Type B pancreatic cell (in vitro differentiated cells): ENCODE data around the gene C10orf105. TPM values are rescaled to one million over a fixed set of nuclear protein-coding genes. Genes with fewer than 3 reads are reported as not detected.

Experiments used
- DNase-seq: peaks from one replicate; pipeline ENCODE4 v3.0.0; 2021; ENCODE audit warnings: mixed read lengths; ENCODE audit not compliant: unreplicated experiment; ENCODE audit errors: extremely low spot score
- H3K27ac Mint-ChIP-seq: 2 replicates; pipeline ENCODE4 v1.8.0; 2021; ENCODE audit warnings: mild to moderate bottlenecking, mixed read lengths
- H3K27me3 Mint-ChIP-seq: 2 replicates; pipeline ENCODE4 v1.8.0; 2021; ENCODE audit warnings: mixed read lengths
- H3K36me3 Mint-ChIP-seq: 2 replicates; pipeline ENCODE4 v1.8.0; 2021; ENCODE audit warnings: mixed read lengths
- H3K4me1 Mint-ChIP-seq: one replicate; pipeline ENCODE4 v1.8.0; 2021; ENCODE audit warnings: mixed read lengths; ENCODE audit not compliant: unreplicated experiment
- H3K4me3 Mint-ChIP-seq: 2 replicates; pipeline ENCODE4 v1.8.0; 2021; ENCODE audit warnings: mild to moderate bottlenecking, mixed read lengths
- H3K9me3 Mint-ChIP-seq: 2 replicates; pipeline ENCODE4 v1.8.0; 2021; ENCODE audit warnings: mixed read lengths
- total RNA-seq: library from RNA; stranded (reverse); gene quantifications from 2 replicates; pipeline ENCODE4 v1.2.1, GENCODE V29; 2021; ENCODE audit warnings: low replicate concordance
- TF ChIP-seq, protein P1 (sequence below): fragments of 200-600 bp; sonication (generic); conservative IDR thresholded peaks from 2 replicates; pipeline ENCODE4 v1.5.0; 2021; ENCODE audit warnings: antibody characterized with exemption, mild to moderate bottlenecking

The C10orf105 gene
- total RNA-seq, 1 donor from 2014 or later: 0.31 TPM

DNA sequence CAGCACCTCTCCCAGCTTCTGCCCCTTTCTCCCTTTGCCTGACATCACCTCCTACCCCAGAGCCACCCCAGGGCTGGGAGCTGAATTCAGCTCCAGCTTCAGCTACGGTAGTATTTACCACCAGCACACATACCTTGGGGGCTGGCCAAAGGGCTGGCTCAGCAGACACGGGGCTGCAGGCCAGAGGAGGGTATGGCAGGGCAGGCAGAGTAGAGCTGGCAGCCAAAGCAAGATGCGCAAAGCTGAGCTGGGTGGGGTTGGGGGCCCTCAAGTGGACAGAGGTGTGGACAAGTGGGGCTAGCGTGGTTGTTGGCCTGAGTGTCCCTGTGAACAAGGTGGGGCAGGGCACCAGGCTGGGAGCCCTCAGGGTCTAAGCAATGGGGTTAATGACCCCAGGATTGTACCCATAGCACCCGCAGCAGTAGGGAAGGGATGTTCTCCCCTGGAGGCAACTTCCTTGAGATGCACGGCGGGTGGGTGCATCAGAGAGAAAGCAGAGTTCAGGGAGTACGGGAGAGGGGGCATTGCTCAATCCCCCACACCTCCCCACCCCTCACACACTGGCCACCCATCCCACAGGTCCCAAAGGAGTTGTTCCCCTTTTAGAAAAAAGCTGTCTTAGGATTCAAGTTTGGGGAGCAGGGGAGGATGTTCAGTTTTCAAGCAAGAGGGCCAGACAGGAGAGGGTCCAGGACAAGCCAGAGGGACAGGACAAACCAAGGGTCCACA, 45.8 kb upstream of the C10orf105 start:
- no peaks in the 10 kb centered on the region for H3K9me3 Mint-ChIP-seq
- peak overlapping the region; percentile 93 for H3K27ac Mint-ChIP-seq

DNA sequence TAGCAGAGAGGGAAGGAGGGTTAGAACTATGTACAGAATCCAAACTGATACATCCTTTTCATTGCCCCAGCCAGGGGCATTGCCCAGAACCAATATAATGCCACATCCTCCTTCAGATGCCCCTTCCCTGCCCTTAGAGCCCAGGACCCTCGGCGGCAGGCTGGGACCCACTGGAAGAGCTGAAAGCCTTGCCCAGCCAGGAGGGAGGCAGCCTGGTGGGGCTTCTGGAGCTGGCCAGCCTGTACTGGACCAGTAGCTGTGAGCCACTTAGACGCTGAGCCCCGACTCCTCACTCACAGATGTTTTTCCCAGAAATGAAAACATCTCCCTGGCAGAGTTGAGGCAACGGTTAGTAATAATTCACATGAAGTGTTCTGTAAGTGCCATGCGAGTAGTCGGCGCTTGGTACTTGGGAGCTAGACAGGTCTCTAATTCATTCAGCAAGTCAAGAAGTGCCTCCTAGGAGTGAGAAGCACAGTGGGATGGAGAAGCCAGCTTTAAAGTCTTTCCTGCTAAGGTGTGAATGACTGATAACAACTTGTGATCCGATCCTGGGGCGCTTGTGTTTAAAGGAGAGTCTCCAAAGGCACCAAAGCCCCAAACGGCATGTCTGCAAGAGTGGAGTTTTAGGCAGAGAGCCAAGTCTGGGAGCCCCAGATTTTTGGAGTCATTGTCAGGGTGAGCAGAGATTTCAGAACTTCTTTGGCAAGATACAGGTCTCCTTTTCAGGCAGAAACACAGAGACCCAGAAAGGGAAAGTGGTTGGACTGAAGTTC, 44.0 kb upstream of the C10orf105 start:
- Mint-ChIP-seq H3K27me3 (no peaks in the 10 kb centered on the region), H3K36me3 (peaks cover 5% of the 10 kb centered on the region), H3K4me3 (no peak overlapping the region), H3K4me1 (peaks cover 17% of the 10 kb centered on the region), H3K27ac (peak overlapping the region; percentile 29), H3K9me3 (no peaks in the 10 kb centered on the region)
- DNase-seq: no peak
- TF ChIP-seq, protein P1, sequence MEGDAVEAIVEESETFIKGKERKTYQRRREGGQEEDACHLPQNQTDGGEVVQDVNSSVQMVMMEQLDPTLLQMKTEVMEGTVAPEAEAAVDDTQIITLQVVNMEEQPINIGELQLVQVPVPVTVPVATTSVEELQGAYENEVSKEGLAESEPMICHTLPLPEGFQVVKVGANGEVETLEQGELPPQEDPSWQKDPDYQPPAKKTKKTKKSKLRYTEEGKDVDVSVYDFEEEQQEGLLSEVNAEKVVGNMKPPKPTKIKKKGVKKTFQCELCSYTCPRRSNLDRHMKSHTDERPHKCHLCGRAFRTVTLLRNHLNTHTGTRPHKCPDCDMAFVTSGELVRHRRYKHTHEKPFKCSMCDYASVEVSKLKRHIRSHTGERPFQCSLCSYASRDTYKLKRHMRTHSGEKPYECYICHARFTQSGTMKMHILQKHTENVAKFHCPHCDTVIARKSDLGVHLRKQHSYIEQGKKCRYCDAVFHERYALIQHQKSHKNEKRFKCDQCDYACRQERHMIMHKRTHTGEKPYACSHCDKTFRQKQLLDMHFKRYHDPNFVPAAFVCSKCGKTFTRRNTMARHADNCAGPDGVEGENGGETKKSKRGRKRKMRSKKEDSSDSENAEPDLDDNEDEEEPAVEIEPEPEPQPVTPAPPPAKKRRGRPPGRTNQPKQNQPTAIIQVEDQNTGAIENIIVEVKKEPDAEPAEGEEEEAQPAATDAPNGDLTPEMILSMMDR: no peak

More for the DNA sequence above, 45.8 kb upstream of the C10orf105 start:
- Mint-ChIP-seq H3K4me3 (no peak overlapping the region), H3K27me3 (no peaks in the 10 kb centered on the region), H3K36me3 (peaks cover 5% of the 10 kb centered on the region), H3K4me1 (peaks cover 21% of the 10 kb centered on the region)
- TF ChIP-seq, protein P1: no peak
- DNase-seq: no peak

DNA sequence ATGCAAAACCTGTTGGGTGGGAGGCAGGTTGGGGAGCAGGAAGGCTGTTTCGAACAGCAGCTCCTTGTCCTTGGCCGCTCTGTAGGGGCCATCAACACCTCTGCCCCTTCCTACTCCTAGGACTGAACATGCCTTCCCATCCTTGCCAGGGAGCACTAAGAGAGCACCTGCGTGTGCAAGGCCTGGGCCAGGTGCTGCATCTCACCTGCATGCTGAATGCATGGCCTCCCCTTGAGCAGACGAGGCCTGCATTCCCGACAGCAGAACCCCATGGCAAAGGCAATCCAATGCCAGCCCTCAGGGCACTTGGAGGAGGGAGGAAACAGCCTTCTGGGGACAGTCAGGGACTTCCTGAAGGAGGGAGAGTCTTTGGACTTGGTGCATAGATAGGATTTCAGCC, 42.7 kb upstream of the C10orf105 start:
- DNase-seq: no peak

DNA sequence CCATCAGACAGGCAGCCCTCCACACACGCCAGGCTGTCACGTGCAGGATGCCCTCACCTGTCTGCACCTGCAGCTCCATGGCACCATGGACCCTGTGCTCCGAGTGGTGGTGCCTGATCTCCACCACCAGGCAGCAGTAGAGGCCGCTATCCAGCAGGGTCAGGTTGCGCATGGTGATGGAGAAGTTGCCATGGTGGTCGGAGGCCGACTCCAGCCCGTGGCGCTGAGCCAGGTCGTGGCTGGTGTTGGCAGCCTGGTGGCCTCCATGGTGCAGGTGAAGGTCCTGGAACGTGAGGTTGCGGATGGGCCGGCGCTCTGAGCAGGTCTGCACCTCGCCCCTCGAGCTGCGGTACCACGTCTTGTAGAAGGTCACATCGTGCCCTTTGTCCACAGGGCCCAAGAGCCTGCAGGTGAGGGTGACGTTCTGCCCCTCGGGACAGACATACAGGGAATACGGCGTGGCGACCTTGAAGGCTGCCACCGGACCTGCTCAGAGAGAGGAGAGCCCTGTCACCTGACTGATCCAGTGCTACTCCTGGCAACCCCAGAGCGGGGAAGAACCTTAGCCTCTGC, 42.0 kb upstream of the C10orf105 start:
- no peaks in the 10 kb centered on the region for H3K27me3 Mint-ChIP-seq
- no peak for DNase-seq
- TF ChIP-seq, protein P1: peak; percentile 22
- H3K36me3 Mint-ChIP-seq: peaks cover 2% of the 10 kb centered on the region
- H3K4me3 Mint-ChIP-seq: no peak overlapping the region
- H3K27ac Mint-ChIP-seq: no peak overlapping the region
- peaks cover 8% of the 10 kb centered on the region for H3K4me1 Mint-ChIP-seq
- no peaks in the 10 kb centered on the region for H3K9me3 Mint-ChIP-seq

More for the DNA sequence above, 42.7 kb upstream of the C10orf105 start:
- no peaks in the 10 kb centered on the region for H3K9me3 Mint-ChIP-seq
- H3K4me3 Mint-ChIP-seq: no peak overlapping the region
- peaks cover 14% of the 10 kb centered on the region for H3K4me1 Mint-ChIP-seq
- peak overlapping the region; percentile 78 for H3K27ac Mint-ChIP-seq
- TF ChIP-seq, protein P1: no peak
- H3K36me3 Mint-ChIP-seq: peaks cover 5% of the 10 kb centered on the region
- no peaks in the 10 kb centered on the region for H3K27me3 Mint-ChIP-seq

DNA sequence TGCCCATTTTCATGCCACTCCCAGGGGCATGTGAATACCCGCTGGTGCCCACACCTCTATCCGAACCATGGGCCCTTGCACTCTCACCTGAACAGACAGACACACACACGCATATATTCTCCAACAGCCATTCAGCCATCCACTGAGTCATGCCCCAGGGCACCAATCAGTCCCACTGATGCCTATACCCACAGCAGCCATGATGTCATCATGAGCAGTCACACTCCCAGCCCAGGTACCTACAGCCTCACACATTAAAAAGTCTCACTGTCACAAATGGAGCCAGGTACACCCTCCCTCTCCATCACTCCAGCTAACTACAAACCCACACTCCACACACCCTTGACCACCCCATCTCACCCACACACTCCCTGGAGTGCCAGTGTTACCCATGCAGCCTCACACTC, 41.5 kb upstream of the C10orf105 start:
- Mint-ChIP-seq H3K36me3 (no peaks in the 10 kb centered on the region), H3K9me3 (no peaks in the 10 kb centered on the region), H3K4me3 (no peak overlapping the region), H3K27me3 (no peaks in the 10 kb centered on the region), H3K27ac (no peak overlapping the region), H3K4me1 (peaks cover 10% of the 10 kb centered on the region)
- DNase-seq: no peak
- TF ChIP-seq, protein P1: no peak
